Osteoblast (primary cell): ENCODE measurements around the gene EDAR. TPM values are rescaled to one million over a fixed set of nuclear protein-coding genes. Genes with fewer than 3 reads are reported as not detected.

Experiments
- DNase-seq: peaks from one replicate; pipeline ENCODE4 v3.0.0; 2011; ENCODE audit warnings: low spot score, mixed read lengths; ENCODE audit not compliant: insufficient read length; ENCODE audit errors: missing footprints
- H2AFZ ChIP-seq: 2 replicates; pipeline ENCODE4 v1.6.0; 2011; ENCODE audit warnings: mild to moderate bottlenecking, low read length
- H3K27ac ChIP-seq: 2 replicates; pipeline ENCODE4 v1.5.1; 2011; ENCODE audit warnings: mild to moderate bottlenecking, low read depth, low read length, moderate library complexity
- H3K27me3 ChIP-seq: 2 replicates; pipeline ENCODE4 v1.6.0; 2012; ENCODE audit warnings: mild to moderate bottlenecking, control low read depth, inconsistent platforms, low read length, moderate library complexity; ENCODE audit not compliant: insufficient read depth
- H3K36me3 ChIP-seq: 2 replicates; pipeline ENCODE4 v1.5.1; 2011; ENCODE audit warnings: mild to moderate bottlenecking, low read length, control low read depth, moderate library complexity; ENCODE audit not compliant: insufficient read depth
- H3K4me1 ChIP-seq: 2 replicates; pipeline ENCODE4 v1.5.1; 2011; ENCODE audit warnings: mild to moderate bottlenecking, low read length, control low read depth, moderate library complexity; ENCODE audit not compliant: insufficient read depth
- H3K4me2 ChIP-seq: 2 replicates; pipeline ENCODE4 v1.6.0; 2011; ENCODE audit warnings: mild to moderate bottlenecking, low read length; ENCODE audit not compliant: insufficient read depth
- H3K4me3 ChIP-seq: fragments of 200-600 bp; sonication (generic); 3 replicates; pipeline ENCODE4 v1.5.1; 2012; ENCODE audit warnings: mild to moderate bottlenecking, low read length, inconsistent platforms; ENCODE audit not compliant: insufficient read depth
- H3K79me2 ChIP-seq: 2 replicates; pipeline ENCODE4 v1.6.0; 2012; ENCODE audit warnings: mild to moderate bottlenecking, low read length, control low read depth, inconsistent platforms; ENCODE audit not compliant: insufficient read depth
- H3K9me3 ChIP-seq: 2 replicates; pipeline ENCODE4 v1.5.1; 2011; ENCODE audit warnings: low read depth, low read length, control low read depth
- H4K20me1 ChIP-seq: 2 replicates; pipeline ENCODE4 v1.6.0; 2012; ENCODE audit warnings: mild to moderate bottlenecking, low read length, control low read depth; ENCODE audit not compliant: insufficient read depth
- CTCF ChIP-seq: IDR thresholded peaks from 2 replicates; pipeline ENCODE4 v1.5.1; 2011; ENCODE audit warnings: mild to moderate bottlenecking, low read depth, low read length, moderate library complexity; ENCODE audit errors: extremely low read depth
- total RNA-seq: library from RNA; depleted of rRNA; stranded (reverse); fragments of >200 nt; gene quantifications from 2 replicates; pipeline ENCODE4 v1.2.3, GENCODE V29; 2012

EDAR gene
- total RNA-seq, 1 donor = not detected

DNA sequence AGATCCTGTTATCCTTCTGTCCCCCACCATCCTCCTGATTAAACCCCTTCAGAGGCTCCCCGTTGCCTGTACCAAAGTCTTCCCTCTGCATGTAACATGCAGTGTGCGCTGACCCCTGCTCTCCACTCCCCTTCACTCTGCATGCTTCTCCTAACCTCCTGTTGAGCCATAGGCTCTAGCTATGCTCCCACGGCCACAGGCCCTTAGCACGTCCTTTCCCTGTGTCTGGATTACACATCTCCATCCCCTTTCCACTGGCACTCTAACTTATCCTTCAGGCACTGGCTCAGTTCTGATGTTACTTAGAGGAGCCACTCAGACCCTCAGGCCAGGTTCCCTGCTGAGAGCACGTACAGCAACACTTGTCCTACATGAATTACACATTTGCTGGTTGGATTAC lies 29.4 kb upstream of the EDAR start:
- no peak for TF ChIP-seq CTCF
- Histone ChIP-seq H2AFZ (no peak overlapping the region), H4K20me1 (no peaks in the 10 kb centered on the region), H3K4me1 (no peaks in the 10 kb centered on the region), H3K4me3 (no peak overlapping the region), H3K27ac (no peak overlapping the region), H3K79me2 (no peaks in the 10 kb centered on the region), H3K4me2 (no peak overlapping the region), H3K36me3 (no peaks in the 10 kb centered on the region), H3K27me3 (peaks cover 41% of the 10 kb centered on the region), H3K9me3 (no peaks in the 10 kb centered on the region)
- DNase-seq = no peak

- H4K20me1 ChIP-seq = no peaks in the 10 kb centered on the region
- H3K4me2 ChIP-seq = no peak overlapping the region
- H3K79me2 ChIP-seq = no peaks in the 10 kb centered on the region
- H3K4me3 ChIP-seq = no peak overlapping the region
- no peak for DNase-seq
- peaks cover 41% of the 10 kb centered on the region for H3K27me3 ChIP-seq
- no peaks in the 10 kb centered on the region for H3K9me3 ChIP-seq
- H3K36me3 ChIP-seq = no peaks in the 10 kb centered on the region
- no peaks in the 10 kb centered on the region for H3K4me1 ChIP-seq
- no peak overlapping the region for H3K27ac ChIP-seq
- no peak overlapping the region for H2AFZ ChIP-seq
- no peak for TF ChIP-seq CTCF
Measured at GRCh38 chr2:109017017-109017416, 28.0 kb upstream of the EDAR start.

DNA sequence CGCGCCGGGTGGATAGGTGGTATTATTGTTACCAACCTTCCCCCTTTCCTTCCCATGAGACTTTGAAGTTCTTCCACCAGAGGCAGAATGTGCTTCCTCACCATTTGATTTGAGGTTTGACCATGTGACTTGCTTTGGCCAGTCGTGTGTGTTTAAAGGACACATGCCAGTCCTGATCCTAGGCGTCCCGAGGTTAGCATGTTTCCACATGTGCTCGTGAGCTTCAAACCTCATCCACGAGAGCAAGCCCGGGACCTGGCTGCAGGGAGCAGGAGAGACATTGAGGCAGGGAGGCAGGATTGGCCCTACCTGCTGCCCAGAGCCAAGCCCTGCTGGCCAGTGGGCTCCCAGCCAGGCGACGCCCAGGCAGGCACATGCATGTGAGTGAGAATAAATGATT lies 27.4 kb upstream of the EDAR start:
- TF ChIP-seq CTCF = no peak
- DNase-seq = no peak
- H3K27me3 ChIP-seq = peaks cover 41% of the 10 kb centered on the region
- no peaks in the 10 kb centered on the region for H3K4me1 ChIP-seq
- no peaks in the 10 kb centered on the region for H3K79me2 ChIP-seq
- no peak overlapping the region for H3K4me2 ChIP-seq
- H3K36me3 ChIP-seq = no peaks in the 10 kb centered on the region
- no peak overlapping the region for H3K4me3 ChIP-seq
- no peak overlapping the region for H3K27ac ChIP-seq
- H3K9me3 ChIP-seq = no peaks in the 10 kb centered on the region
- no peak overlapping the region for H2AFZ ChIP-seq
- H4K20me1 ChIP-seq = no peaks in the 10 kb centered on the region

DNA sequence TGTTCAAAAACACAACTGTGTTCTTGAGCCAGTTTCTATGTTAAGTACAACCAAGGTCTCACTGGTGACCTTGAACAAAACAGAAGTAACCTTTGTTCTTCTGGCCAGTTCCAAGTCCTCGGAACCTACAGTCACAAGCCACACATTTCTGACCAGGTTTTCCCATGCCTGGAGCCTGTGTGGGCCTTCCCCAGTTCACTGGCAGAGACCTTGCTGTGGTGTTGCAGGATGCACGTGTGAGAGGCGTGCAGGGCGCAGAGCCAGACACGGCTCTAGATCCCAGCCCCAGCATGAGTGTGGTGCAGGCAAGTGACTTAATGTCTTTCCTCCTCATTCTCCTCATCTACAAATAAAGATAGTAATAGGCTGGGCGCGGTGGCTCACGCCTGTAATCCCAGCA lies 25.5 kb upstream of the EDAR start:
- no peak overlapping the region for H3K4me2 ChIP-seq
- H3K9me3 ChIP-seq = no peaks in the 10 kb centered on the region
- no peak overlapping the region for H3K27ac ChIP-seq
- no peak overlapping the region for H2AFZ ChIP-seq
- no peak for TF ChIP-seq CTCF
- H3K27me3 ChIP-seq = peaks cover 33% of the 10 kb centered on the region
- H4K20me1 ChIP-seq = no peaks in the 10 kb centered on the region
- DNase-seq = no peak
- no peak overlapping the region for H3K4me3 ChIP-seq
- no peaks in the 10 kb centered on the region for H3K79me2 ChIP-seq
- H3K4me1 ChIP-seq = no peaks in the 10 kb centered on the region
- H3K36me3 ChIP-seq = no peaks in the 10 kb centered on the region
